Measurements from ENCODE around the gene ENPP6. TPM values are rescaled to one million over a fixed set of nuclear protein-coding genes. Genes with fewer than 3 reads are reported as not detected.
"Not testable (repeated sequence)": the region's sequence is repeated elsewhere in the genome, so short reads cannot be mapped to it uniquely, and the experiment has no call there.

ENPP6 gene
- total RNA-seq, 2 experiments from 2014 or later: not detected

DNA sequence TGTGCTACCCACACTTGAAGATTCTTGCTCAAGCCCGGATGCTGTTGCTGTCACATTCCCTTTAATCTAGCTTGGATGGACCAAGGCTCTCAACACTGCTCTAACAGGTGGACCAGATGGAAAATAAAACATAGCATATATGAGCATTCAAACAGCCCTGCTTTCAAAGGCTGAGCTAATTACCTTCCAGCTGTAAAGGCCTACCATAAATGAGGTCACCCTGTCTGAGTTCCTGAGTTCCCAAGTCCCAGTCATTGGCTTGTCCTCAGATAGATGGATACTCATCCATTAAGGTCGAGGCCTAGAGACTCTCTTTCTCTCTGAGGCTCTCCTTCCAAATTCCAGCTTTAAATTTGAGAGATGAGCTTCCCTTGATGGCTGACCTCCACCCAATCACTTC is 165.1 kb downstream of the ENPP6 start:
- TF ChIP-seq, protein P1, sequence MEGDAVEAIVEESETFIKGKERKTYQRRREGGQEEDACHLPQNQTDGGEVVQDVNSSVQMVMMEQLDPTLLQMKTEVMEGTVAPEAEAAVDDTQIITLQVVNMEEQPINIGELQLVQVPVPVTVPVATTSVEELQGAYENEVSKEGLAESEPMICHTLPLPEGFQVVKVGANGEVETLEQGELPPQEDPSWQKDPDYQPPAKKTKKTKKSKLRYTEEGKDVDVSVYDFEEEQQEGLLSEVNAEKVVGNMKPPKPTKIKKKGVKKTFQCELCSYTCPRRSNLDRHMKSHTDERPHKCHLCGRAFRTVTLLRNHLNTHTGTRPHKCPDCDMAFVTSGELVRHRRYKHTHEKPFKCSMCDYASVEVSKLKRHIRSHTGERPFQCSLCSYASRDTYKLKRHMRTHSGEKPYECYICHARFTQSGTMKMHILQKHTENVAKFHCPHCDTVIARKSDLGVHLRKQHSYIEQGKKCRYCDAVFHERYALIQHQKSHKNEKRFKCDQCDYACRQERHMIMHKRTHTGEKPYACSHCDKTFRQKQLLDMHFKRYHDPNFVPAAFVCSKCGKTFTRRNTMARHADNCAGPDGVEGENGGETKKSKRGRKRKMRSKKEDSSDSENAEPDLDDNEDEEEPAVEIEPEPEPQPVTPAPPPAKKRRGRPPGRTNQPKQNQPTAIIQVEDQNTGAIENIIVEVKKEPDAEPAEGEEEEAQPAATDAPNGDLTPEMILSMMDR (IDR thresholded peaks at IDR 0.05): no peak
- POLR2A ChIA-PET: no interaction called here
- Histone ChIP-seq H3K4me3 (ENCODE audit: low read length) (no peak overlapping the region), H3K27ac (ENCODE audit: low read depth in 1 of 2, low read length in 2 of 2) (no peak overlapping the region), H3K36me3 (ENCODE audit: insufficient read depth, low read length) (no peaks in the 10 kb centered on the region), H3K27me3 (ENCODE audit: control insufficient read depth in 1 of 2, insufficient read depth in 2 of 2, low read length in 2 of 2) (peaks cover 0 to 4% of the 10 kb centered on the region in 2 experiments), H3K9me3 (ENCODE audit: control insufficient read depth in 1 of 2, insufficient read depth in 1 of 2, low read length in 2 of 2) (peaks cover 8 to 19% of the 10 kb centered on the region in 2 experiments), H3K4me1 (ENCODE audit: insufficient read depth, low read length) (no peaks in the 10 kb centered on the region)
- Mint-ChIP-seq H3K27me3 (peaks cover 28% of the 10 kb centered on the region), H3K27ac (no peak overlapping the region), H3K9me3 (peaks cover 7% of the 10 kb centered on the region), H3K4me3 (no peak overlapping the region), H3K4me1 (ENCODE audit: low read depth) (no peaks in the 10 kb centered on the region), H3K36me3 (ENCODE audit: low read depth) (no peaks in the 10 kb centered on the region)
- no peak for DNase-seq
- no peak for ATAC-seq (ENCODE audit: poor library complexity)
- CTCF ChIA-PET: no interaction called here
- intact Hi-C loops (cut with DNase I, micrococcal nuclease): no loop called here

DNA sequence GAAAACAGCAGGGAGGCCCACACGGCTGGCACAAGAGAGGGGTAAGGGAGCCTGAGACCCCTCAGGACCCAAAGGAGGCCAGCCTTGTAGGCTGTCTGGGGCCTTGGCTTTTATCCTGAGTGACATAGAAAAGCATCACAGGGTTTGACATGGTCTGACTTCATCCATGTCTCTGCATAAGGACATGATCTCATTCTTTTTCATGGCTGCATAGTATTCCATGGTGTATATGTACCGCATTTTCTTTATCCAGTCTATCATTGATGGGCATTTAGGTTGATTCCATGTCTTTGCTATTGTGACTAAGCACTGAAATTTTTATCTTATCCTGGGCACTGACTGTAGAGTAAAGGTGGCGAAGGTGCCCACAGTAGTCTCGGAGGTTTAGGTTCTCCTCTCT is 166.4 kb downstream of the ENPP6 start:
- intact Hi-C loops (cut with DNase I, micrococcal nuclease); POLR2A ChIA-PET; H3K4me3 Mint-ChIP-seq; H3K36me3 Mint-ChIP-seq (ENCODE audit: low read depth); H3K4me1 ChIP-seq (ENCODE audit: insufficient read depth, low read length); H3K9me3 Mint-ChIP-seq; H3K4me1 Mint-ChIP-seq (ENCODE audit: low read depth); H3K27ac Mint-ChIP-seq; ATAC-seq (ENCODE audit: poor library complexity); H3K36me3 ChIP-seq (ENCODE audit: insufficient read depth, low read length); H3K4me3 ChIP-seq (ENCODE audit: low read length); H3K27me3 ChIP-seq (ENCODE audit: control insufficient read depth in 1 of 2, insufficient read depth in 2 of 2, low read length in 2 of 2); DNase-seq; H3K27ac ChIP-seq (ENCODE audit: low read depth in 1 of 2, low read length in 2 of 2); CTCF ChIA-PET: not testable (repeated sequence)
- peaks cover 34% of the 10 kb centered on the region for H3K27me3 Mint-ChIP-seq
- H3K9me3 ChIP-seq (ENCODE audit: control insufficient read depth in 1 of 2, insufficient read depth in 1 of 2, low read length in 2 of 2): peaks cover 17 to 19% of the 10 kb centered on the region in 2 experiments

DNA sequence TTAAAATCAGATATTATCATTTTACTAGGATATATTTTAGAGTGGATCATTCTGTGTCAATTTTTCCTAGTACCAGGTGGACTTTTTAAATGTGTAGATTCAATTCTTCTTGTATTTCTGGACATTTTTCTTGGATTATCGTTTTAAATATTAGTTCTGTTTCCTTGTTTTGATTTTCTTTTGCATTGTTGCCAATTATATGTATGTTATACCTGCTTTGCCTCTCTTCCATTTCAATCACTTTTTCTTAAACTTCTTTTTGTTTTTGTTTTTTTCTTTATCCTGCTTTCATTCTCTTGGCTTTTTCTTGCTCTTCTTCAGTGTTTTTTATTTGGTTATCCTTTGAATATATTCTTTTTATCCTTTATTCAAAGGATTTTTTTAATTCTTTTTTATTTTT is 171.5 kb downstream of the ENPP6 start:
- peaks cover 2 to 6% of the 10 kb centered on the region in 2 experiments for H3K27me3 ChIP-seq (ENCODE audit: control insufficient read depth in 1 of 2, insufficient read depth in 2 of 2, low read length in 2 of 2)
- Mint-ChIP-seq H3K4me3 (no peak overlapping the region), H3K4me1 (ENCODE audit: low read depth) (no peaks in the 10 kb centered on the region), H3K27ac (no peak overlapping the region), H3K9me3 (peaks cover 10% of the 10 kb centered on the region), H3K36me3 (ENCODE audit: low read depth) (no peaks in the 10 kb centered on the region), H3K27me3 (peaks cover 20% of the 10 kb centered on the region)
- intact Hi-C loops (cut with DNase I, micrococcal nuclease): no loop called here
- no peak overlapping the region for H3K4me3 ChIP-seq (ENCODE audit: low read length)
- no peaks in the 10 kb centered on the region for H3K36me3 ChIP-seq (ENCODE audit: insufficient read depth, low read length)
- no peak for ATAC-seq (ENCODE audit: poor library complexity)
- no peak for DNase-seq
- peaks cover 8 to 22% of the 10 kb centered on the region in 2 experiments for H3K9me3 ChIP-seq (ENCODE audit: control insufficient read depth in 1 of 2, insufficient read depth in 1 of 2, low read length in 2 of 2)
- H3K27ac ChIP-seq (ENCODE audit: low read depth in 1 of 2, low read length in 2 of 2): no peak overlapping the region
- CTCF ChIA-PET: no interaction called here
- TF ChIP-seq, protein P1 (IDR thresholded peaks at IDR 0.05): no peak
- H3K4me1 ChIP-seq (ENCODE audit: insufficient read depth, low read length): no peaks in the 10 kb centered on the region
- POLR2A ChIA-PET: no interaction called here

DNA sequence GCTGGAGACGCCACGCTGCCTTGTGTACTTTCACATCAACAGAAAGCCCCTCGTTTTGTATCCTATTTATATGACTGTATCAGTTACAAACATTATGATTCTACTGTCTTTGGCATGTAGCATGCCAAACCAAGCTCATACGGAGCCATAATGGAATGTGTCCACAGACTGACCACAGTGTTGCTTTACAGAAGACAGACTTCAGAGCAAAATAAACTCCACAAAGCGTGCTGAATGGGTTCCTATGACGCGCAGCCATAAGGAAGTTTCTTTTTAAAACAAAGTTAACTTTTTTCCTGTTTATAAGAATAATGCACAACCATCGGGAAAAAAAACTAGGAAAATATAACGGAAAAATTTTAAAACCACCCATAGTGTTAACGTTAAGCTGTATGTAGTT is 176.5 kb downstream of the ENPP6 start:
- H3K36me3 ChIP-seq (ENCODE audit: insufficient read depth, low read length): no peaks in the 10 kb centered on the region
- ATAC-seq (ENCODE audit: poor library complexity): no peak
- DNase-seq: no peak
- peaks cover 2% of the 10 kb centered on the region for H3K4me1 ChIP-seq (ENCODE audit: insufficient read depth, low read length)
- intact Hi-C loops (cut with DNase I, micrococcal nuclease): no loop called here
- Mint-ChIP-seq H3K4me3 (no peak overlapping the region), H3K27me3 (peaks cover 24% of the 10 kb centered on the region), H3K9me3 (peaks cover 4% of the 10 kb centered on the region), H3K36me3 (ENCODE audit: low read depth) (no peaks in the 10 kb centered on the region), H3K4me1 (ENCODE audit: low read depth) (no peaks in the 10 kb centered on the region), H3K27ac (no peak overlapping the region)
- TF ChIP-seq, protein P1 (IDR thresholded peaks at IDR 0.05): no peak
- peaks cover 0 to 10% of the 10 kb centered on the region in 2 experiments for H3K9me3 ChIP-seq (ENCODE audit: control insufficient read depth in 1 of 2, insufficient read depth in 1 of 2, low read length in 2 of 2)
- peaks cover 8 to 21% of the 10 kb centered on the region in 2 experiments for H3K27me3 ChIP-seq (ENCODE audit: control insufficient read depth in 1 of 2, insufficient read depth in 2 of 2, low read length in 2 of 2)
- no peak overlapping the region for H3K4me3 ChIP-seq (ENCODE audit: low read length)
- CTCF ChIA-PET: no interaction called here
- POLR2A ChIA-PET: no interaction called here
- no peak overlapping the region for H3K27ac ChIP-seq (ENCODE audit: low read depth in 1 of 2, low read length in 2 of 2)
